Hepatocyte (in vitro differentiated cells): Measurements from ENCODE around the gene MED9. TPM values are rescaled to one million over a fixed set of nuclear protein-coding genes. Genes with fewer than 3 reads are reported as not detected.

ENCODE experiments used
- DNase-seq: peaks from one replicate; pipeline ENCODE4 v3.0.0-alpha.2; 2016; ENCODE audit warnings: low spot score
- H2AFZ ChIP-seq: fragments of 200-600 bp; sonication (generic); 2 replicates; pipeline ENCODE4 v1.6.0; 2016; ENCODE audit warnings: antibody characterized with exemption, mild to moderate bottlenecking
- H3K27ac ChIP-seq: fragments of 200-600 bp; sonication (generic); 2 replicates; pipeline ENCODE4 v1.5.1; 2016; ENCODE audit warnings: mild to moderate bottlenecking
- H3K27me3 ChIP-seq: fragments of 200-600 bp; sonication (generic); 2 replicates; pipeline ENCODE4 v1.6.1; 2016
- H3K36me3 ChIP-seq: fragments of 200-600 bp; sonication (generic); replicated peaks from 2 replicates; pipeline ENCODE4 v1.5.1; 2016; ENCODE audit warnings: low read depth; ENCODE audit not compliant: insufficient read depth
- H3K4me1 ChIP-seq: fragments of 200-600 bp; sonication (generic); 2 replicates; pipeline ENCODE4 v1.5.1; 2016; ENCODE audit warnings: mild to moderate bottlenecking, moderate library complexity; ENCODE audit not compliant: insufficient read depth
- H3K4me2 ChIP-seq: fragments of 200-600 bp; sonication (generic); 2 replicates; pipeline ENCODE4 v1.6.0; 2016
- H3K4me3 ChIP-seq: fragments of 200-600 bp; sonication (generic); 2 replicates; pipeline ENCODE4 v1.5.1; 2016; ENCODE audit warnings: mild to moderate bottlenecking
- H3K79me2 ChIP-seq: fragments of 200-600 bp; sonication (generic); 2 replicates; pipeline ENCODE4 v1.6.0; 2017; ENCODE audit warnings: mild to moderate bottlenecking
- H3K9me2 ChIP-seq: fragments of 200-600 bp; sonication (generic); replicated peaks from 2 replicates; pipeline ENCODE4 v1.6.0; 2017; ENCODE audit warnings: mild to moderate bottlenecking; ENCODE audit not compliant: insufficient read depth
- H3K9me3 ChIP-seq: fragments of 200-600 bp; sonication (generic); 2 replicates; pipeline ENCODE4 v1.5.1; 2016; ENCODE audit warnings: low read depth, mild to moderate bottlenecking
- H4K20me1 ChIP-seq: fragments of 200-600 bp; sonication (generic); 2 replicates; pipeline ENCODE4 v1.6.0; 2016; ENCODE audit warnings: mild to moderate bottlenecking; ENCODE audit not compliant: insufficient read depth, poor library complexity, severe bottlenecking
- CTCF ChIP-seq: fragments of 200-600 bp; sonication (generic); IDR thresholded peaks from 2 replicates; pipeline ENCODE4 v1.5.1; 2016; ENCODE audit warnings: antibody characterized with exemption, mild to moderate bottlenecking; ENCODE audit not compliant: poor library complexity
- EZH2 ChIP-seq: fragments of 200-600 bp; sonication (generic); IDR thresholded peaks from 2 replicates; pipeline ENCODE4 v1.6.1; 2016; ENCODE audit warnings: antibody characterized with exemption, mild to moderate bottlenecking, borderline replicate concordance
- EZH2phosphoT487 ChIP-seq: fragments of 200-600 bp; sonication (generic); IDR thresholded peaks from one replicate; pipeline ENCODE4 v1.6.1; 2018; ENCODE audit warnings: antibody characterized with exemption, mild to moderate bottlenecking, low read depth, moderate library complexity; ENCODE audit not compliant: unreplicated experiment, severe bottlenecking
- WGBS: methylation state at CpG from one replicate; pipeline ENCODE4 v1.1.6; 2016; ENCODE audit warnings: low lambda C conversion rate; ENCODE audit errors: missing lambda C conversion rate; 5-methylcytosine and 5-hydroxymethylcytosine counted together
- polyA plus RNA-seq: library from polyadenylated mRNA; unstranded; fragments of >200 nt; fragmentation: Nextera tagmentation; extraction: Ambion mirVana; gene quantifications from 2 replicates; pipeline ENCODE4 v1.2.1, GENCODE V29; 2016
- total RNA-seq: library from RNA; depleted of rRNA; stranded (reverse); fragments of >200 nt; gene quantifications from 2 replicates; pipeline ENCODE4 v1.2.3, GENCODE V29; 2014

The MED9 gene
- total and polyA plus RNA-seq, 2 experiments from 2014 or later, result 17.1 to 17.3 TPM

- Histone ChIP-seq H3K9me3 (no peaks in the 10 kb centered on the region), H2AFZ (no peak overlapping the region), H3K27me3 (no peaks in the 10 kb centered on the region), H3K27ac (no peak overlapping the region), H4K20me1 (no peaks in the 10 kb centered on the region), H3K36me3 (no peaks in the 10 kb centered on the region), H3K9me2 (no peaks in the 10 kb centered on the region), H3K4me1 (no peaks in the 10 kb centered on the region), H3K4me3 (no peak overlapping the region), H3K4me2 (no peak overlapping the region), H3K79me2 (no peaks in the 10 kb centered on the region)
- no peak for DNase-seq
- 97% methylated on average over 4 of the region's 4 CpGs for WGBS
- TF ChIP-seq EZH2phosphoT487 (no peak), EZH2 (no peak), CTCF (no peak)
Observed at GRCh38 chr17:17455173-17455572, 21.6 kb upstream of the MED9 start.

- Histone ChIP-seq H3K4me1 (no peaks in the 10 kb centered on the region), H2AFZ (no peak overlapping the region), H3K9me3 (no peaks in the 10 kb centered on the region), H4K20me1 (no peaks in the 10 kb centered on the region), H3K27ac (no peak overlapping the region), H3K9me2 (no peaks in the 10 kb centered on the region), H3K79me2 (no peaks in the 10 kb centered on the region), H3K4me2 (no peak overlapping the region), H3K27me3 (no peaks in the 10 kb centered on the region), H3K4me3 (no peak overlapping the region), H3K36me3 (no peaks in the 10 kb centered on the region)
- 89% methylated on average over 19 of the region's 19 CpGs for WGBS
- no peak for DNase-seq
- TF ChIP-seq EZH2, result no peak
- no peak for TF ChIP-seq CTCF
- TF ChIP-seq EZH2phosphoT487, result no peak
Observed at GRCh38 chr17:17456251-17456650, 20.5 kb upstream of the MED9 start.

GRCh38 chr17:17457680-17458079, 19.1 kb upstream of the MED9 start:
- H3K9me2 ChIP-seq, result no peaks in the 10 kb centered on the region

More at GRCh38 chr17:17457680-17458079, 19.1 kb upstream of the MED9 start:
- H3K9me3 ChIP-seq, result no peaks in the 10 kb centered on the region
- H4K20me1 ChIP-seq, result no peaks in the 10 kb centered on the region
- no peak overlapping the region for H3K4me3 ChIP-seq
- no peak overlapping the region for H3K4me2 ChIP-seq
- no peaks in the 10 kb centered on the region for H3K36me3 ChIP-seq
- no peak for DNase-seq
- TF ChIP-seq CTCF (no peak), EZH2 (no peak), EZH2phosphoT487 (no peak)
- no peaks in the 10 kb centered on the region for H3K27me3 ChIP-seq
- no peak overlapping the region for H3K27ac ChIP-seq
- no peaks in the 10 kb centered on the region for H3K79me2 ChIP-seq
- WGBS, result 83% methylated on average over 2 of the region's 2 CpGs
- no peak overlapping the region for H2AFZ ChIP-seq
- no peaks in the 10 kb centered on the region for H3K4me1 ChIP-seq
